H9 (cell line): ENCODE results near the gene ZBTB44. TPM values are rescaled to one million over a fixed set of nuclear protein-coding genes. Genes with fewer than 3 reads are reported as not detected.
A peak's percentile ranks its signal among the peaks of the same experiment; 100 is the strongest.

Source experiments
- DNase-seq: peaks from one replicate; pipeline ENCODE4 v3.0.0-alpha.2; 2017
- H2AFZ ChIP-seq: one replicate; pipeline ENCODE4 v1.6.1; 2013; ENCODE audit warnings: mild to moderate bottlenecking, low read length, control low read depth, moderate library complexity
- H2AK5ac ChIP-seq: 2 replicates; pipeline ENCODE4 v1.6.1; 2013; ENCODE audit warnings: low read length, control low read depth, mixed read lengths; ENCODE audit not compliant: insufficient read length
- H2BK120ac ChIP-seq: one replicate; pipeline ENCODE4 v1.6.1; 2013; ENCODE audit warnings: low read depth, mild to moderate bottlenecking, low read length, control low read depth, inconsistent platforms; ENCODE audit not compliant: poor library complexity, severe bottlenecking
- H2BK12ac ChIP-seq: 2 replicates; pipeline ENCODE4 v1.6.1; 2013; ENCODE audit warnings: low read length, control low read depth, mixed read lengths, low read depth; ENCODE audit not compliant: insufficient read length
- H2BK15ac ChIP-seq: 2 replicates; pipeline ENCODE4 v1.6.1; 2013; ENCODE audit warnings: low read depth, low read length, control low read depth
- H2BK20ac ChIP-seq: one replicate; pipeline ENCODE4 v1.6.1; 2013; ENCODE audit warnings: low read depth, mild to moderate bottlenecking, low read length, control low read depth, inconsistent platforms; ENCODE audit not compliant: poor library complexity, severe bottlenecking
- H2BK5ac ChIP-seq: 2 replicates; pipeline ENCODE4 v1.6.1; 2013; ENCODE audit warnings: low read length, control low read depth, mixed read lengths; ENCODE audit not compliant: insufficient read length
- H3K14ac ChIP-seq: 2 replicates; pipeline ENCODE4 v1.6.1; 2013; ENCODE audit warnings: low read length, control low read depth; ENCODE audit not compliant: insufficient read depth
- H3K18ac ChIP-seq: 2 replicates; pipeline ENCODE4 v1.6.1; 2013; ENCODE audit warnings: low read depth, mild to moderate bottlenecking, mixed read lengths, low read length, control low read depth; ENCODE audit not compliant: insufficient read length
- H3K23ac ChIP-seq: 2 replicates; pipeline ENCODE4 v1.6.1; 2013; ENCODE audit warnings: low read length, control low read depth, mixed read lengths, low read depth; ENCODE audit not compliant: insufficient read length
- H3K23me2 ChIP-seq: 2 replicates; pipeline ENCODE4 v1.6.1; 2013; ENCODE audit warnings: low read depth, mild to moderate bottlenecking, mixed read lengths, low read length, control low read depth; ENCODE audit not compliant: insufficient read length, poor library complexity, severe bottlenecking
- H3K27ac ChIP-seq: 2 replicates; pipeline ENCODE4 v1.5.1; 2013; ENCODE audit warnings: low read length, control low read depth, mixed read lengths, low read depth; ENCODE audit not compliant: insufficient read length
- H3K27me3 ChIP-seq: 2 replicates; pipeline ENCODE4 v1.6.1; 2013; ENCODE audit warnings: low read length, control low read depth, inconsistent platforms; ENCODE audit not compliant: insufficient read depth
- H3K4ac ChIP-seq: 2 replicates; pipeline ENCODE4 v1.6.1; 2013; ENCODE audit warnings: low read depth, mild to moderate bottlenecking, control low read depth, inconsistent platforms, low read length, moderate library complexity
- H3K4me1 ChIP-seq: 2 replicates; pipeline ENCODE4 v1.6.1; 2013; ENCODE audit warnings: low read length, control low read depth, inconsistent platforms; ENCODE audit not compliant: insufficient read depth
- H3K4me2 ChIP-seq: 2 replicates; pipeline ENCODE4 v1.6.1; 2013; ENCODE audit warnings: low read length, control low read depth, mixed read lengths; ENCODE audit not compliant: insufficient read length, insufficient read depth
- H3K56ac ChIP-seq: 2 replicates; pipeline ENCODE4 v1.6.1; 2013; ENCODE audit warnings: low read depth, mild to moderate bottlenecking, mixed read lengths, low read length, control low read depth; ENCODE audit not compliant: insufficient read length
- H3K79me1 ChIP-seq: 2 replicates; pipeline ENCODE4 v1.6.1; 2013; ENCODE audit warnings: low read depth, mild to moderate bottlenecking, moderate library complexity, low read length, control low read depth, inconsistent platforms; ENCODE audit not compliant: insufficient read depth, poor library complexity, severe bottlenecking
- H3K79me2 ChIP-seq: 2 replicates; pipeline ENCODE4 v1.6.1; 2013; ENCODE audit warnings: low read length, control low read depth, inconsistent platforms; ENCODE audit not compliant: insufficient read depth
- H3K9ac ChIP-seq: 2 replicates; pipeline ENCODE4 v1.6.1; 2013; ENCODE audit warnings: low read length, control low read depth, mixed read lengths; ENCODE audit not compliant: insufficient read length; ENCODE audit errors: extremely low read depth
- H3K9me3 ChIP-seq: one replicate; pipeline ENCODE4 v1.6.1; 2013; ENCODE audit warnings: low read depth, low read length, inconsistent platforms; ENCODE audit not compliant: control insufficient read depth
- H3T11ph ChIP-seq: one replicate; pipeline ENCODE4 v1.6.1; 2013; ENCODE audit warnings: mild to moderate bottlenecking, low read length, control low read depth, inconsistent platforms
- H4K20me1 ChIP-seq: one replicate; pipeline ENCODE4 v1.6.1; 2013; ENCODE audit not compliant: control insufficient read depth, insufficient read length, insufficient read depth
- H4K5ac ChIP-seq: 2 replicates; pipeline ENCODE4 v1.6.1; 2013; ENCODE audit warnings: low read depth, mild to moderate bottlenecking, mixed read lengths, low read length, control low read depth; ENCODE audit not compliant: insufficient read length
- H4K8ac ChIP-seq: replicated peaks from 2 replicates; pipeline ENCODE4 v1.6.1; 2013; ENCODE audit warnings: low read length, control low read depth, mixed read lengths, low read depth; ENCODE audit not compliant: insufficient read length
- H4K91ac ChIP-seq: 2 replicates; pipeline ENCODE4 v1.6.1; 2013; ENCODE audit warnings: low read depth, mild to moderate bottlenecking, moderate library complexity, mixed read lengths, low read length, control low read depth; ENCODE audit not compliant: insufficient read length
- H3K27ac Mint-ChIP-seq, 3 experiments: 2 replicates in 2 of 3; 3 replicates in 1 of 3; pipeline ENCODE4 v1.8.0; 2020 to 2021; ENCODE audit warnings: mixed read lengths in 3 of 3, mild to moderate bottlenecking in 1 of 3, moderate library complexity in 1 of 3
- H3K27me3 Mint-ChIP-seq: 2 replicates; pipeline ENCODE4 v1.8.0; 2021; ENCODE audit warnings: low read depth, mild to moderate bottlenecking, moderate library complexity, mixed read lengths
- H3K36me3 Mint-ChIP-seq, 3 experiments: 2 replicates in 2 of 3; 3 replicates in 1 of 3; pipeline ENCODE4 v1.8.0; 2020 to 2021; ENCODE audit warnings: low read depth in 3 of 3, mixed read lengths in 3 of 3; ENCODE audit not compliant: insufficient read depth in 1 of 3
- H3K4me1 Mint-ChIP-seq, 2 experiments: 2 replicates each; pipeline ENCODE4 v1.8.0; 2020; ENCODE audit warnings: mixed read lengths in 2 of 2
- H3K4me3 Mint-ChIP-seq, 2 experiments: 2 replicates in 1 of 2; 3 replicates in 1 of 2; pipeline ENCODE4 v1.8.0; 2020 to 2021; ENCODE audit warnings: mild to moderate bottlenecking in 2 of 2, mixed read lengths in 2 of 2, moderate library complexity in 1 of 2
- H3K9me3 Mint-ChIP-seq, 2 experiments: 2 replicates in 1 of 2; 3 replicates in 1 of 2; pipeline ENCODE4 v1.8.0; 2020; ENCODE audit warnings: mild to moderate bottlenecking in 2 of 2, mixed read lengths in 2 of 2, moderate library complexity in 1 of 2
- CTCF ChIP-seq: fragments of 200-600 bp; sonication (generic); conservative IDR thresholded peaks from 3 replicates; pipeline ENCODE4 v1.8.0; 2021; ENCODE audit warnings: antibody characterized with exemption, mild to moderate bottlenecking
- WGBS: extraction: QIAGEN DNeasy Blood & Tissue Kit; methylation state at CpG from one replicate; pipeline ENCODE4 v1.1.7; 2013; ENCODE audit warnings: missing lambda C conversion rate, low lambda C conversion rate, mixed read lengths; ENCODE audit not compliant: insufficient read length; ENCODE audit errors: extremely low coverage; 5-methylcytosine and 5-hydroxymethylcytosine counted together
- total RNA-seq: library from RNA; stranded (reverse); gene quantifications from 2 replicates; pipeline ENCODE4 v1.2.1, GENCODE V29; 2021

Gene ZBTB44
- total RNA-seq, 1 experiment from 2014 or later: 67.7 TPM

DNA sequence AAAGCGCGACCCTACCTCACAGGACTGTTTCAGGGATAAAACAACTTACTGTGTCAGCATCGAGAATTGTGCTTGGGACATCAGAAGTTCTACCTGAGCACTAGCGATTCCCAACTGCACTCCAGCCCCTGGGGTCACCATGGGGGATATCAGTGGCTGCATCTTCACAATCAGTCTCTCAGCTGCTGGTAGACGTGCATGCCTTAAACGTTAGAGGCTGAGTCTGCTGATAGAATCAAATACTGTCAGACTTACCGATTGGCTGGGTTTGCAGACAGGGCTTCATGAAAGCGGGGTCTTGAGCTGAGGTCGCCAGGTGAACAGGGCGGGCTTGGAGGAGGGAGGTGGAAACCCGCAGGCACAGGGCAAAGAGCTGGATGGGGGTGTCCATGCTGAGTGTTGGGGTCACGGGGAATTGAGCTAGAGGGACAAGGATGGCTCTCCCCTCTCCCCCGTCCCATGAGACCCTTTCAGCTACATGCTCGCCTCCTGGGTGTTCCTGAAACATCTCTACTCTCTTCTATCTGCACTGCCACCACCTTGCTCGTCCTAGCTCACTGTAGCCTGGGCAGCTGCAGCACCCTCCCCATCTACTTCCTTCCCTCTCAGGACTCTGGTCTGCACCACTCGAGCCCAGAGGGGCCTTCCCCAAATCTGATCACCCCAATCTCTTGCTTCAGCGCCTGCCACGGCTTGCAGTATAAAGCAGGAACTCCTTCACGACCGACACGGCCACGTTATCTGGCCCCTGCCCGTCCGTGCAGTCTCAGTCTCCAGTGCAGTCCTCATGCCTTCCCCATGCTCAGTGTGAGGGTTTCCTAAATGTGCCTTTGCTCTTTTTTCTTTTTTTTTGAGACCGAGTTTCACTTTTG is 111.7 kb downstream of the ZBTB44 start:
- Histone ChIP-seq H3T11ph (no peak overlapping the region), H2BK15ac (no peak overlapping the region), H2BK12ac (no peak overlapping the region), H2AFZ (no peak overlapping the region), H3K18ac (no peak overlapping the region), H2BK120ac (no peak overlapping the region), H2AK5ac (no peak overlapping the region), H3K27me3 (no peaks in the 10 kb centered on the region), H4K8ac (no peak overlapping the region), H3K79me2 (no peaks in the 10 kb centered on the region), H3K79me1 (no peaks in the 10 kb centered on the region), H3K4me2 (no peak overlapping the region), H3K9ac (no peak overlapping the region), H3K23ac (no peak overlapping the region), H4K5ac (no peak overlapping the region), H4K91ac (no peak overlapping the region), H4K20me1 (no peaks in the 10 kb centered on the region), H3K4ac (no peak overlapping the region), H3K56ac (no peak overlapping the region), H3K14ac (no peak overlapping the region; the same call in 1 of the 2 replicates), H3K9me3 (no peaks in the 10 kb centered on the region), H2BK20ac (no peak overlapping the region), H3K23me2 (no peaks in the 10 kb centered on the region), H3K4me1 (no peaks in the 10 kb centered on the region), H3K27ac (no peak overlapping the region), H2BK5ac (no peak overlapping the region)
- H3K36me3 Mint-ChIP-seq: peaks cover 12 to 21% (median 16%) of the 10 kb centered on the region in 3 experiments
- WGBS: no CpG with 5 or more reads among the region's 25 CpGs
- H3K27ac Mint-ChIP-seq: peak overlapping the region in 1 of 3 experiments; percentile 80; a peak in 1 of 7 replicates
- TF ChIP-seq CTCF: no peak
- DNase-seq: no peak
- no peaks in the 10 kb centered on the region for H3K4me1 Mint-ChIP-seq
- H3K9me3 Mint-ChIP-seq: peaks cover 0 to 4% of the 10 kb centered on the region in 2 experiments; a peak in 1 of 5 replicates
- no peaks in the 10 kb centered on the region; the same call in 1 of the 2 replicates for H3K27me3 Mint-ChIP-seq
- no peak overlapping the region for H3K4me3 Mint-ChIP-seq
